H9 (cell line): ENCODE data around the gene STAMBPL1. TPM values are rescaled to one million over a fixed set of nuclear protein-coding genes. Genes with fewer than 3 reads are reported as not detected.

Source experiments
- DNase-seq: peaks from one replicate; pipeline ENCODE4 v3.0.0-alpha.2; 2017
- H2AFZ ChIP-seq: one replicate; pipeline ENCODE4 v1.6.1; 2013; ENCODE audit warnings: mild to moderate bottlenecking, low read length, control low read depth, moderate library complexity
- H2AK5ac ChIP-seq: 2 replicates; pipeline ENCODE4 v1.6.1; 2013; ENCODE audit warnings: low read length, control low read depth, mixed read lengths; ENCODE audit not compliant: insufficient read length
- H2BK120ac ChIP-seq: one replicate; pipeline ENCODE4 v1.6.1; 2013; ENCODE audit warnings: low read depth, mild to moderate bottlenecking, low read length, control low read depth, inconsistent platforms; ENCODE audit not compliant: poor library complexity, severe bottlenecking
- H2BK12ac ChIP-seq: 2 replicates; pipeline ENCODE4 v1.6.1; 2013; ENCODE audit warnings: low read length, control low read depth, mixed read lengths, low read depth; ENCODE audit not compliant: insufficient read length
- H2BK15ac ChIP-seq: 2 replicates; pipeline ENCODE4 v1.6.1; 2013; ENCODE audit warnings: low read depth, low read length, control low read depth
- H2BK20ac ChIP-seq: one replicate; pipeline ENCODE4 v1.6.1; 2013; ENCODE audit warnings: low read depth, mild to moderate bottlenecking, low read length, control low read depth, inconsistent platforms; ENCODE audit not compliant: poor library complexity, severe bottlenecking
- H2BK5ac ChIP-seq: 2 replicates; pipeline ENCODE4 v1.6.1; 2013; ENCODE audit warnings: low read length, control low read depth, mixed read lengths; ENCODE audit not compliant: insufficient read length
- H3K14ac ChIP-seq: 2 replicates; pipeline ENCODE4 v1.6.1; 2013; ENCODE audit warnings: low read length, control low read depth; ENCODE audit not compliant: insufficient read depth
- H3K18ac ChIP-seq: 2 replicates; pipeline ENCODE4 v1.6.1; 2013; ENCODE audit warnings: low read depth, mild to moderate bottlenecking, mixed read lengths, low read length, control low read depth; ENCODE audit not compliant: insufficient read length
- H3K23ac ChIP-seq: 2 replicates; pipeline ENCODE4 v1.6.1; 2013; ENCODE audit warnings: low read length, control low read depth, mixed read lengths, low read depth; ENCODE audit not compliant: insufficient read length
- H3K23me2 ChIP-seq: 2 replicates; pipeline ENCODE4 v1.6.1; 2013; ENCODE audit warnings: low read depth, mild to moderate bottlenecking, mixed read lengths, low read length, control low read depth; ENCODE audit not compliant: insufficient read length, poor library complexity, severe bottlenecking
- H3K27ac ChIP-seq: 2 replicates; pipeline ENCODE4 v1.5.1; 2013; ENCODE audit warnings: low read length, control low read depth, mixed read lengths, low read depth; ENCODE audit not compliant: insufficient read length
- H3K27me3 ChIP-seq: 2 replicates; pipeline ENCODE4 v1.6.1; 2013; ENCODE audit warnings: low read length, control low read depth, inconsistent platforms; ENCODE audit not compliant: insufficient read depth
- H3K4ac ChIP-seq: 2 replicates; pipeline ENCODE4 v1.6.1; 2013; ENCODE audit warnings: low read depth, mild to moderate bottlenecking, control low read depth, inconsistent platforms, low read length, moderate library complexity
- H3K4me1 ChIP-seq: 2 replicates; pipeline ENCODE4 v1.6.1; 2013; ENCODE audit warnings: low read length, control low read depth, inconsistent platforms; ENCODE audit not compliant: insufficient read depth
- H3K4me2 ChIP-seq: 2 replicates; pipeline ENCODE4 v1.6.1; 2013; ENCODE audit warnings: low read length, control low read depth, mixed read lengths; ENCODE audit not compliant: insufficient read length, insufficient read depth
- H3K56ac ChIP-seq: 2 replicates; pipeline ENCODE4 v1.6.1; 2013; ENCODE audit warnings: low read depth, mild to moderate bottlenecking, mixed read lengths, low read length, control low read depth; ENCODE audit not compliant: insufficient read length
- H3K79me1 ChIP-seq: 2 replicates; pipeline ENCODE4 v1.6.1; 2013; ENCODE audit warnings: low read depth, mild to moderate bottlenecking, moderate library complexity, low read length, control low read depth, inconsistent platforms; ENCODE audit not compliant: insufficient read depth, poor library complexity, severe bottlenecking
- H3K79me2 ChIP-seq: 2 replicates; pipeline ENCODE4 v1.6.1; 2013; ENCODE audit warnings: low read length, control low read depth, inconsistent platforms; ENCODE audit not compliant: insufficient read depth
- H3K9ac ChIP-seq: 2 replicates; pipeline ENCODE4 v1.6.1; 2013; ENCODE audit warnings: low read length, control low read depth, mixed read lengths; ENCODE audit not compliant: insufficient read length; ENCODE audit errors: extremely low read depth
- H3K9me3 ChIP-seq: one replicate; pipeline ENCODE4 v1.6.1; 2013; ENCODE audit warnings: low read depth, low read length, inconsistent platforms; ENCODE audit not compliant: control insufficient read depth
- H3T11ph ChIP-seq: one replicate; pipeline ENCODE4 v1.6.1; 2013; ENCODE audit warnings: mild to moderate bottlenecking, low read length, control low read depth, inconsistent platforms
- H4K20me1 ChIP-seq: one replicate; pipeline ENCODE4 v1.6.1; 2013; ENCODE audit not compliant: control insufficient read depth, insufficient read length, insufficient read depth
- H4K5ac ChIP-seq: 2 replicates; pipeline ENCODE4 v1.6.1; 2013; ENCODE audit warnings: low read depth, mild to moderate bottlenecking, mixed read lengths, low read length, control low read depth; ENCODE audit not compliant: insufficient read length
- H4K8ac ChIP-seq: replicated peaks from 2 replicates; pipeline ENCODE4 v1.6.1; 2013; ENCODE audit warnings: low read length, control low read depth, mixed read lengths, low read depth; ENCODE audit not compliant: insufficient read length
- H4K91ac ChIP-seq: 2 replicates; pipeline ENCODE4 v1.6.1; 2013; ENCODE audit warnings: low read depth, mild to moderate bottlenecking, moderate library complexity, mixed read lengths, low read length, control low read depth; ENCODE audit not compliant: insufficient read length
- H3K27ac Mint-ChIP-seq, 3 experiments: 2 replicates in 2 of 3; 3 replicates in 1 of 3; pipeline ENCODE4 v1.8.0; 2020 to 2021; ENCODE audit warnings: mixed read lengths in 3 of 3, mild to moderate bottlenecking in 1 of 3, moderate library complexity in 1 of 3
- H3K27me3 Mint-ChIP-seq: 2 replicates; pipeline ENCODE4 v1.8.0; 2021; ENCODE audit warnings: low read depth, mild to moderate bottlenecking, moderate library complexity, mixed read lengths
- H3K36me3 Mint-ChIP-seq, 3 experiments: 2 replicates in 2 of 3; 3 replicates in 1 of 3; pipeline ENCODE4 v1.8.0; 2020 to 2021; ENCODE audit warnings: low read depth in 3 of 3, mixed read lengths in 3 of 3; ENCODE audit not compliant: insufficient read depth in 1 of 3
- H3K4me1 Mint-ChIP-seq, 2 experiments: 2 replicates each; pipeline ENCODE4 v1.8.0; 2020; ENCODE audit warnings: mixed read lengths in 2 of 2
- H3K4me3 Mint-ChIP-seq, 2 experiments: 2 replicates in 1 of 2; 3 replicates in 1 of 2; pipeline ENCODE4 v1.8.0; 2020 to 2021; ENCODE audit warnings: mild to moderate bottlenecking in 2 of 2, mixed read lengths in 2 of 2, moderate library complexity in 1 of 2
- H3K9me3 Mint-ChIP-seq, 2 experiments: 2 replicates in 1 of 2; 3 replicates in 1 of 2; pipeline ENCODE4 v1.8.0; 2020; ENCODE audit warnings: mild to moderate bottlenecking in 2 of 2, mixed read lengths in 2 of 2, moderate library complexity in 1 of 2
- CTCF ChIP-seq: fragments of 200-600 bp; sonication (generic); conservative IDR thresholded peaks from 3 replicates; pipeline ENCODE4 v1.8.0; 2021; ENCODE audit warnings: antibody characterized with exemption, mild to moderate bottlenecking
- WGBS: extraction: QIAGEN DNeasy Blood & Tissue Kit; methylation state at CpG from one replicate; pipeline ENCODE4 v1.1.7; 2013; ENCODE audit warnings: missing lambda C conversion rate, low lambda C conversion rate, mixed read lengths; ENCODE audit not compliant: insufficient read length; ENCODE audit errors: extremely low coverage; 5-methylcytosine and 5-hydroxymethylcytosine counted together
- total RNA-seq: library from RNA; stranded (reverse); gene quantifications from 2 replicates; pipeline ENCODE4 v1.2.1, GENCODE V29; 2021

STAMBPL1 gene
- total RNA-seq, 1 experiment from 2014 or later = 3.2 TPM

GRCh38 chr10:88963318-88963717 lies 83.3 kb downstream of the STAMBPL1 start:
- no peak overlapping the region for H3K4me3 Mint-ChIP-seq
- Histone ChIP-seq H3T11ph (no peak overlapping the region), H3K18ac (no peak overlapping the region)

More at GRCh38 chr10:88963318-88963717, 83.3 kb downstream of the STAMBPL1 start:
- H2BK120ac ChIP-seq = no peak overlapping the region
- H2AK5ac ChIP-seq = no peak overlapping the region
- H3K36me3 Mint-ChIP-seq = no peaks in the 10 kb centered on the region
- WGBS = no CpG with 5 or more reads among the region's 2 CpGs
- no peak overlapping the region for H3K27ac Mint-ChIP-seq
- no peak overlapping the region for H4K5ac ChIP-seq
- no peak overlapping the region for H2BK15ac ChIP-seq
- no peak overlapping the region for H4K8ac ChIP-seq
- no peak for DNase-seq
- no peaks in the 10 kb centered on the region for H4K20me1 ChIP-seq
- no peak overlapping the region for H2AFZ ChIP-seq
- H3K9me3 Mint-ChIP-seq = no peaks in the 10 kb centered on the region
- H3K14ac ChIP-seq = no peak overlapping the region
- H2BK12ac ChIP-seq = no peak overlapping the region
- H2BK20ac ChIP-seq = no peak overlapping the region
- H3K9ac ChIP-seq = no peak overlapping the region
- H3K79me1 ChIP-seq = no peaks in the 10 kb centered on the region
- no peaks in the 10 kb centered on the region for H3K23me2 ChIP-seq
- H3K4me1 ChIP-seq = no peaks in the 10 kb centered on the region
- peak; percentile 41 for TF ChIP-seq CTCF
- H3K23ac ChIP-seq = no peak overlapping the region
- H3K9me3 ChIP-seq = no peaks in the 10 kb centered on the region
- no peak overlapping the region for H3K4me2 ChIP-seq
- H3K4ac ChIP-seq = no peak overlapping the region
- no peak overlapping the region for H3K27ac ChIP-seq
- H4K91ac ChIP-seq = no peak overlapping the region
- no peaks in the 10 kb centered on the region for H3K27me3 Mint-ChIP-seq
- H3K79me2 ChIP-seq = no peaks in the 10 kb centered on the region
- H3K4me1 Mint-ChIP-seq = peaks cover 0 to 9% of the 10 kb centered on the region in 2 experiments; a peak in 2 of 4 replicates
- H2BK5ac ChIP-seq = no peak overlapping the region
- no peak overlapping the region for H3K56ac ChIP-seq
- no peaks in the 10 kb centered on the region for H3K27me3 ChIP-seq
